Caco-2 (cell line): ENCODE results near the gene CACNA1C. TPM values are rescaled to one million over a fixed set of nuclear protein-coding genes. Genes with fewer than 3 reads are reported as not detected.
A peak's percentile ranks its signal among the peaks of the same experiment; 100 is the strongest.

Experiments used
- BruUV-seq: library from RNA; stranded (reverse); fragments of 400-500 nt; replicated peaks from 2 replicates; lab custom pipeline; 2021; lab: Mats Ljungman, UMichigan
- CTCF ChIA-PET: fragments of 300-600 bp; sonication (Branson Sonifier 250); formaldehyde crosslinking; loops from one replicate; lab custom pipeline; 2022; ENCODE audit warnings: antibody characterized with exemption; lab: Charles Lee
- POLR2A ChIA-PET: fragments of 300-600 bp; sonication (Branson Sonifier 250); formaldehyde crosslinking; loops from one replicate; lab custom pipeline; 2022; ENCODE audit warnings: antibody characterized with exemption; lab: Charles Lee
- DNase-seq, 2 experiments: peaks; one replicate each; pipeline versions ENCODE4 v3.0.0 to v3.0.0-alpha.2; 2020 to 2022
- H3K27me3 ChIP-seq: replicated peaks from 2 replicates; pipeline ENCODE4 v1.6.0; 2011; ENCODE audit warnings: low read length; ENCODE audit not compliant: control insufficient read depth, insufficient read depth
- H3K36me3 ChIP-seq: 2 replicates; pipeline ENCODE4 v1.5.1; 2011; ENCODE audit warnings: low read length; ENCODE audit not compliant: control insufficient read depth, insufficient read depth
- H3K4me1 ChIP-seq: fragments of 250-450 bp; sonication (Bioruptor Pico); 2 replicates; pipeline ENCODE4 v1.5.1; 2020; ENCODE audit warnings: mild to moderate bottlenecking
- H3K4me3 ChIP-seq: 2 replicates; pipeline ENCODE4 v1.5.1; 2011; ENCODE audit warnings: low read depth, mild to moderate bottlenecking, control low read depth, low read length
- H3K9me3 ChIP-seq: fragments of 250-450 bp; sonication (Bioruptor Pico); 2 replicates; pipeline ENCODE4 v1.5.1; 2020; ENCODE audit warnings: mild to moderate bottlenecking, moderate library complexity
- H3K27ac Mint-ChIP-seq: one replicate; pipeline ENCODE4 v1.8.0; 2022; ENCODE audit warnings: mixed read lengths; ENCODE audit not compliant: unreplicated experiment
- H3K27me3 Mint-ChIP-seq: one replicate; pipeline ENCODE4 v1.8.0; 2022; ENCODE audit warnings: mixed read lengths; ENCODE audit not compliant: insufficient read depth, unreplicated experiment
- H3K36me3 Mint-ChIP-seq: one replicate; pipeline ENCODE4 v1.8.0; 2022; ENCODE audit warnings: mild to moderate bottlenecking, mixed read lengths; ENCODE audit not compliant: insufficient read depth, unreplicated experiment
- H3K4me1 Mint-ChIP-seq: one replicate; pipeline ENCODE4 v1.8.0; 2022; ENCODE audit warnings: low read depth, mixed read lengths; ENCODE audit not compliant: unreplicated experiment
- H3K4me3 Mint-ChIP-seq: one replicate; pipeline ENCODE4 v1.8.0; 2022; ENCODE audit warnings: mild to moderate bottlenecking, moderate library complexity, mixed read lengths; ENCODE audit not compliant: unreplicated experiment
- H3K9me3 Mint-ChIP-seq: one replicate; pipeline ENCODE4 v1.8.0; 2022; ENCODE audit warnings: mixed read lengths; ENCODE audit not compliant: unreplicated experiment
- intact Hi-C: fragments of 100-400 bp; cut with micrococcal nuclease; formaldehyde crosslinking; loops from one replicate; pipeline ENCODE4 v1.10.0; 2022; ENCODE audit not compliant: unreplicated experiment
- total RNA-seq: library from RNA; stranded (reverse); gene quantifications from 2 replicates; pipeline ENCODE4 v1.2.3, GENCODE V29; 2022
- TF ChIP-seq, protein P1 (sequence below), 2 experiments: fragments of 200-600 bp in 1 of 2; IDR thresholded peaks; 1 replicate in 1 of 2; 2 replicates in 1 of 2; pipeline versions ENCODE4 v1.5.1 to v1.8.0; 2011 to 2022; ENCODE audit warnings: antibody characterized with exemption in 1 of 2, control low read depth in 1 of 2, inconsistent platforms in 1 of 2, low read depth in 1 of 2, low read length in 1 of 2, mild to moderate bottlenecking in 1 of 2, moderate library complexity in 1 of 2; ENCODE audit not compliant: insufficient read depth in 1 of 2, severe bottlenecking in 1 of 2, unreplicated experiment in 1 of 2

Gene CACNA1C
- total RNA-seq, 1 experiment from 2014 or later = not detected

DNA sequence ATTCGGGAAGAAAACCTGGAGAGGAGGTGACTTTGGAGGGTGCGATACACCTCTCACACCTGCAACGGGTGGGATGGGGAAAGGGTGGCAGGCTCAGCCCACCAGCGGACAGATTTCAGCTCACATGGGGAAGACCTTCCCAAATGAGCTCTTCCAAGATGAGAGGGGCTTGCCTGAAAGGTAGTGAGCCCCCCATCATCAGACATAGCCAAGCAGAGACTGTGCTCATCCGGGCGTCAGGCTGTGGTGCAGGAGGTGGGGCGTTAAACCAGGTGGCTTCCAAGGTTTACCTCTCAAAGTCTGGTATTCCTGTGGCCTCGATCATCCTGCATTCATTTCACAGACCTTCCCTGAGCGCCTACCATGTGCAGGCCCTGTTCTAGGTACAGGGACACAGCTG lies 636.6 kb downstream of the CACNA1C start:
- peaks cover 41% of the 10 kb centered on the region for H3K27me3 Mint-ChIP-seq
- H3K4me3 ChIP-seq = no peak overlapping the region
- CTCF ChIA-PET = no interaction called here
- no peaks in the 10 kb centered on the region for H3K9me3 ChIP-seq
- peaks cover 4% of the 10 kb centered on the region; the same call in 1 of the 2 replicates for H3K27me3 ChIP-seq
- no peak overlapping the region for H3K4me3 Mint-ChIP-seq
- H3K36me3 Mint-ChIP-seq = no peaks in the 10 kb centered on the region
- H3K36me3 ChIP-seq = no peaks in the 10 kb centered on the region
- no peaks in the 10 kb centered on the region for H3K4me1 ChIP-seq
- peaks cover 7% of the 10 kb centered on the region for H3K4me1 Mint-ChIP-seq
- no peak overlapping the region for H3K27ac Mint-ChIP-seq
- no TSS peak for BruUV-seq
- TF ChIP-seq, protein P1, sequence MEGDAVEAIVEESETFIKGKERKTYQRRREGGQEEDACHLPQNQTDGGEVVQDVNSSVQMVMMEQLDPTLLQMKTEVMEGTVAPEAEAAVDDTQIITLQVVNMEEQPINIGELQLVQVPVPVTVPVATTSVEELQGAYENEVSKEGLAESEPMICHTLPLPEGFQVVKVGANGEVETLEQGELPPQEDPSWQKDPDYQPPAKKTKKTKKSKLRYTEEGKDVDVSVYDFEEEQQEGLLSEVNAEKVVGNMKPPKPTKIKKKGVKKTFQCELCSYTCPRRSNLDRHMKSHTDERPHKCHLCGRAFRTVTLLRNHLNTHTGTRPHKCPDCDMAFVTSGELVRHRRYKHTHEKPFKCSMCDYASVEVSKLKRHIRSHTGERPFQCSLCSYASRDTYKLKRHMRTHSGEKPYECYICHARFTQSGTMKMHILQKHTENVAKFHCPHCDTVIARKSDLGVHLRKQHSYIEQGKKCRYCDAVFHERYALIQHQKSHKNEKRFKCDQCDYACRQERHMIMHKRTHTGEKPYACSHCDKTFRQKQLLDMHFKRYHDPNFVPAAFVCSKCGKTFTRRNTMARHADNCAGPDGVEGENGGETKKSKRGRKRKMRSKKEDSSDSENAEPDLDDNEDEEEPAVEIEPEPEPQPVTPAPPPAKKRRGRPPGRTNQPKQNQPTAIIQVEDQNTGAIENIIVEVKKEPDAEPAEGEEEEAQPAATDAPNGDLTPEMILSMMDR (IDR thresholded peaks at IDR 0.05; ENCODE audit: insufficient read depth in 1 of 2, low read depth in 1 of 2, low read length in 1 of 2, severe bottlenecking in 1 of 2, unreplicated experiment in 1 of 2) = no peak
- DNase-seq = no peak
- intact Hi-C loops = no loop called here
- POLR2A ChIA-PET = no interaction called here
- H3K9me3 Mint-ChIP-seq = no peaks in the 10 kb centered on the region

DNA sequence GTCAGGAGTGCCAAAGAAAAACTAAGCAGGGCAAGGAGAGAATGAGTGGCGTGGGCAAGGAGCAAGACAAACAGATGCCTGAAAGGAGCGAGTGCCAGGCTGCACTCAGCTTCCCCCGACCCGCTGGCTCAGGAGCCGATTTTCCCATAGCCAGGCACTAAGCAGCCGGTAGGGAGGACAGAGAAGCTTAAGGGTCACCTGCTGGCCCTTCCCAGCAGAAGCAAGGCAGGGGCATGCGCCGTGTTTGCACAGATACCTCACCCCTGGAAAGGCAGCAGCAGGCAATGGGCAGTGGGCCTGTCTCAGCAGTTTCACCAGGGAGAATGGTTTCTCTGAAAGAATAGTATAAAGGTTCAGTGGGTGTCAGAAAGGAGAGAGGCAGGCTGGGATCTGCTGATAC lies 637.1 kb downstream of the CACNA1C start:
- H3K27me3 Mint-ChIP-seq = peaks cover 41% of the 10 kb centered on the region

DNA sequence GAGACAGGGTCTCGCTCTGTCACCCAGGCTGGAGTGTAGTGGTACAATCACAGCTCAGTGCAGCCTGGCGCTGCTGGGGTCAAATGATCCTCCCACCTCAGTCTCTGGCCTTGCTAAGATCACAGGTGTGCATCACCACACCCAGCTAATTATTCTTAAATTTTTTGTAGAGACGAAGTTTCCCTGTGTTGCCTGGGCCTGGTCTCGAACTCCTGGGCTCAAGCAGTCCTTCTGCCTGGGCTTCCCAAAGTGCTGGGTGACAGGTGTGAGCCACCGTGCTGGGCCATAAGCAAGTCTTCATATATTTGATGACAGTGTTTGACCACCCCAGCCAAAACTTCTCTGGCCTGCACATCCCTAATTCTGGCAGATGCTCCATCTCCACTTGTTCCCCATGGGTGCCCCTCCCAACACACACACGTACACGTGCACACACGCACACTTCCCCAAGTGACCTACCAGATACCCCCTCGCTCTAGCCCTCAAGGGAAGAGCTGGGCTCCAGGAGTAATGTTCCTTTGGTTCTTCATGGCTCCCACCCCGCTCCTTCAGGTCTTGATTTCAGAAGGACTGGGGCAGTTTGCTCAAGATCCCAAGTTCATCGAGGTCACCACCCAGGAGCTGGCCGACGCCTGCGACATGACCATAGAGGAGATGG lies 637.7 kb downstream of the CACNA1C start:
- H3K36me3 Mint-ChIP-seq = no peaks in the 10 kb centered on the region
- DNase-seq = peak in 1 of 2 experiments; percentile 33
- intact Hi-C loops = no loop called here
- peaks cover 41% of the 10 kb centered on the region for H3K27me3 Mint-ChIP-seq
- no peak overlapping the region for H3K27ac Mint-ChIP-seq
- peaks cover 7% of the 10 kb centered on the region for H3K4me1 Mint-ChIP-seq
- TF ChIP-seq, protein P1 (IDR thresholded peaks at IDR 0.05; ENCODE audit: insufficient read depth in 1 of 2, low read depth in 1 of 2, low read length in 1 of 2, severe bottlenecking in 1 of 2, unreplicated experiment in 1 of 2) = no peak
- Histone ChIP-seq H3K9me3 (no peaks in the 10 kb centered on the region), H3K27me3 (peaks cover 4% of the 10 kb centered on the region; the same call in 1 of the 2 replicates), H3K4me3 (no peak overlapping the region), H3K4me1 (no peaks in the 10 kb centered on the region), H3K36me3 (no peaks in the 10 kb centered on the region)
- ChIA-PET POLR2A (no interaction called here), CTCF (no interaction called here)
- no peaks in the 10 kb centered on the region for H3K9me3 Mint-ChIP-seq
- no TSS peak for BruUV-seq
- H3K4me3 Mint-ChIP-seq = peak overlapping the region; percentile 23

More for the DNA sequence above, 637.1 kb downstream of the CACNA1C start:
- Histone ChIP-seq H3K9me3 (no peaks in the 10 kb centered on the region), H3K4me3 (no peak overlapping the region), H3K36me3 (no peaks in the 10 kb centered on the region), H3K4me1 (no peaks in the 10 kb centered on the region), H3K27me3 (peaks cover 4% of the 10 kb centered on the region; the same call in 1 of the 2 replicates)
- BruUV-seq = no TSS peak
- intact Hi-C loops = no loop called here
- H3K9me3 Mint-ChIP-seq = no peaks in the 10 kb centered on the region
- no peak overlapping the region for H3K27ac Mint-ChIP-seq
- no peak overlapping the region for H3K4me3 Mint-ChIP-seq
- POLR2A ChIA-PET = no interaction called here
- H3K4me1 Mint-ChIP-seq = peaks cover 7% of the 10 kb centered on the region
- no peaks in the 10 kb centered on the region for H3K36me3 Mint-ChIP-seq
- CTCF ChIA-PET = no interaction called here
- TF ChIP-seq, protein P1 (IDR thresholded peaks at IDR 0.05; ENCODE audit: insufficient read depth in 1 of 2, low read depth in 1 of 2, low read length in 1 of 2, severe bottlenecking in 1 of 2, unreplicated experiment in 1 of 2) = no peak
- DNase-seq = peak in 1 of 2 experiments; percentile 33
